NCI-H526 (cell line): ENCODE data around the gene IMPACT.

Source experiments
- DNase-seq, 2 experiments: peaks; one replicate each; lab custom pipeline; 2025; lab: John Stamatoyannopoulos, UW

The IMPACT gene

DNA sequence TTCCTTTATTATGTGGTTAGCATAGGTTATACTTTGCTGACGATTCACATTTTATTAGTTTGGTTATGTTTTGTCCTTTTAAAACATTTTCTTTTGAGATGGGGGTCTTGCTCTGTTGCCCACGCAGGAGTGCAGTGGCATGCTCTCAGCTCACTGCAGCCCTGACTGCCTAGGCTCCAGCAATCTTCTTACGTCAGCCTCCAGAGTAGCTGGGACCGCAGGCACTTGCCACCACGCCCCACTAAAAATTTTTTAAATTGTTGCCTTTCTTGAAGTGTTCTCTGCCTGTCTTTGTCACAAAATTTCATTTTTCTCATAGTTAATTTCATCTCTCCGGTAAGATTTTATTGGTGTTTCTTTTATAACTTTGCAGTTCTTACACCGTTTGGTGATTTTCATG is 52.9 kb downstream of the IMPACT start:
- no peak for DNase-seq

GRCh38 chr18:24482821-24483220 is 56.4 kb downstream of the IMPACT start:
- DNase-seq: no peak

- DNase-seq: no peak
These were observed 59.2 kb downstream of the IMPACT start for GRCh38 chr18:24485681-24486080.

DNA sequence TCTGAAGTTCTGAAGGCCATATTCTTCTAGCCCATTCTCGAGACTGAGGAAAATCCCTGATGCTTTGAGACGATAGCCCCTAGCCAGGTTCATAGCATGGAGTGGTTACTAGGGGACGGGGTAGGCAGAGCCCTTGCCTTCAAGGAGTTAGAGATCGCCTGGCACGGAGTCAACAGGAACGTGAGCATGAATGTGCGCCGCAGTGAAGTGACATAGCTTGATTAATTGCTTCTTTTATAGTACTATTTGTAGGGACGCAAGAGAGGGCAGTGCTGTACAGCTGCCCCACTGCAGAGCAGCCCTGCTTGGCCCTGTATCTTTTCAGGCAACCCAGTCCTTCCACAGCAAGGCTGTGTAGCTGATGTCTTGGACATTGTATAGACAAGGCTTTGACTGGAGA is 60.2 kb downstream of the IMPACT start:
- DNase-seq: no peak

GRCh38 chr18:24488824-24489493 is 62.5 kb downstream of the IMPACT start:
- DNase-seq: peak in 1 of 2 experiments; percentile 34

GRCh38 chr18:24490539-24490938 is 64.1 kb downstream of the IMPACT start:
- DNase-seq: no peak

GRCh38 chr18:24491927-24492834 is 65.7 kb downstream of the IMPACT start:
- DNase-seq: peak in 1 of 2 experiments; percentile 41

DNA sequence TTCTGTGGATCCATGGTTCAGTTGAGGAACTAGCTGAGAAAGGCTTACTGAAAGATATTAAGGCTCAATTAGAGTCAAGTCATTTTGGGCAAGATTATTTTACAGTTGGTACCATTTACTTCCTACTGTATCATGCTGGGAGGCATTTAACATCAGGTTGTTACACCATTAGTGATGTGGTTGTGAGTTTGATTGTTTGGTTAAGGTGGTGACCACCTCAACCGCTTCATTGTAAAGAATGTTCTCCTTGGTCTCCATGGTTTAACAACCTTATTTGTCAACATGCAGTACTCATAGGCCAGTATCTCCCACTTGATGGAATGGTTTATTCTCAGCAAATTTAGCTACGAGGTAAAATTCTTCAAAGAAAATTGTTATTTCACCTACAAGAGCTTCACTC is 68.1 kb downstream of the IMPACT start:
- DNase-seq: no peak

GRCh38 chr18:24497031-24497754 is 70.7 kb downstream of the IMPACT start:
- DNase-seq: no peak

DNA sequence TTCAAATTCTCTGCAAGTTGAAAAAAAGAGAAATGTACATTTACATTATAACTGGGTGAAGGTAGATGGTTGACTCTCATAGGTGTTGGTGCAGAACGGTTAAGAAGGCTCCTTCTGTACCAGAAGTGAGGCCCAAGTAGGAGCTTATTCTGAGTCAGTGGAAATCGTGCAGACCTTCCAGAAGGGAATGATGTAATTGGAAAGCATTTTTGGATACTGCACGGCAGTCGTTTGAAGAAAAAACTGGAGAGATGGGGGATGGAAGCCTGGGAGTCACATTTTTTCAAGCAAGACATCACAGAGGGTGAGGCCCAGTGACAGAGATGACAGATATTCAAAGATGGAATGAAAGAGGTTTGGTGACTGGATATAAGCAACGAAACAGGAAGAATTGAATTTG is 73.3 kb downstream of the IMPACT start:
- no peak for DNase-seq

DNA sequence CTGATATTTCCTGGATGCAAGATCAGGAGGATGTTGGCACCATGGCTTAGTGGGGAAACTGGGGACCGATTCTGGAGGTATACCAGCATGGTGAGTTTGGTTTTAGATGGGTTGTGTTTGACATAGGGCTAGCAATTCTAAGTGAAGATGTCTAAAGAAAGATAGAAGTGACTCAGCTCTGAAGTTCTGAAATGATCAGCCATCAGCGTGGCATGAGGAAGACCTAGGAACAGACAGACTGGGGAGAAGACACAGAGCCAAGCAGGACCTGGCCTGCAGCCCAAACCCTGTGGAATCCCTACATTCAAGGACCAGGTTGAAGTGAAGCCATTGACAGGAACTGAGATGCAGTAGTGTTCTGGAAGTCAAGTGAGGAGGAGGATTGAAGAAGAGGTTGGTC is 73.7 kb downstream of the IMPACT start:
- no peak for DNase-seq

DNA sequence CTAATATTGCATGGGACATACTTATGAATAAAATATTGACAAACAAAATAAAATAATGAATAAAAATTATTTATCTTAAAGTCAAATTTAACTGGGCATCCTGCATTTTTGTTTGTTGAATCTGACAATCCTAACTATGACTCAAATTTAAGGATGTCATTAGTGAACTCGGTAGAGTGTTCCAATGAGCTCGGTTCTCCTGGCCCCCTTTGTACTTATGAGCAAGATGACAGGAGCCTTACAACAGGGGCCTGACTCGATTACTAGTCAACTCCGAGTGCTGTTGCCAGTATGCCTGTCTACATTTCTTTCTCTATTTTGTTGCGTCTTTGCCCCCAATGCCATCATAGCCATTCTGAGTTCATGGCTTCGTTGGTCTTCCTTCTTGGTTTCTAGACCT is 74.3 kb downstream of the IMPACT start:
- no peak for DNase-seq

GRCh38 chr18:24502667-24503523 is 76.4 kb downstream of the IMPACT start:
- DNase-seq: peak in 1 of 2 experiments; percentile 12
